Stimulated activated CD8-positive, alpha-beta memory T cell treated with anti-CD3 and anti-CD28 coated beads, Interleukin-15, amount 100 ng/mL, for 4 hours (primary cell): ENCODE measurements around the gene SPTBN1.

ENCODE experiments used
- DNase-seq, 2 donors: peaks; one replicate each; pipeline ENCODE4 v3.0.0-alpha.2; 2020; ENCODE audit warnings: low read depth in 2 of 2

SPTBN1 gene

GRCh38 chr2:54553775-54554174, 97.6 kb downstream of the SPTBN1 start:
- DNase-seq = no peak

GRCh38 chr2:54555318-54555837, 99.3 kb downstream of the SPTBN1 start:
- DNase-seq = no peak

GRCh38 chr2:54556621-54557121, 100.5 kb downstream of the SPTBN1 start:
- no peak for DNase-seq

GRCh38 chr2:54557211-54557600, 101.1 kb downstream of the SPTBN1 start:
- DNase-seq = no peak

GRCh38 chr2:54557601-54558187, 101.6 kb downstream of the SPTBN1 start:
- peak in 1 of 2 donors; percentile 56 for DNase-seq

- no peak for DNase-seq
These were observed 102.3 kb downstream of the SPTBN1 start for GRCh38 chr2:54558188-54559005.

- DNase-seq = no peak
These were observed 102.9 kb downstream of the SPTBN1 start for GRCh38 chr2:54559006-54559445.

- no peak for DNase-seq
These were observed 103.5 kb downstream of the SPTBN1 start for GRCh38 chr2:54559593-54560145.

- DNase-seq = no peak
These were observed 104.2 kb downstream of the SPTBN1 start for GRCh38 chr2:54560146-54560881.

- DNase-seq = no peak
These were observed 104.9 kb downstream of the SPTBN1 start for GRCh38 chr2:54561010-54561409.

- no peak for DNase-seq
These were observed 108.3 kb downstream of the SPTBN1 start for GRCh38 chr2:54564439-54564838.

GRCh38 chr2:54565551-54565950, 109.4 kb downstream of the SPTBN1 start:
- DNase-seq = no peak

GRCh38 chr2:54566896-54567295, 110.8 kb downstream of the SPTBN1 start:
- DNase-seq = no peak

GRCh38 chr2:54568876-54569321, 112.8 kb downstream of the SPTBN1 start:
- no peak for DNase-seq

- DNase-seq = no peak
These were observed 113.7 kb downstream of the SPTBN1 start for GRCh38 chr2:54569745-54570301.

GRCh38 chr2:54570321-54570855, 114.3 kb downstream of the SPTBN1 start:
- DNase-seq = no peak

- no peak for DNase-seq
These were observed 115.0 kb downstream of the SPTBN1 start for GRCh38 chr2:54570925-54571694.

GRCh38 chr2:54572262-54572635, 116.1 kb downstream of the SPTBN1 start:
- no peak for DNase-seq

- DNase-seq = no peak
These were observed 116.8 kb downstream of the SPTBN1 start for GRCh38 chr2:54572636-54573536.
